HepG2 (cell line): ENCODE results near the gene TRABD. TPM values are rescaled to one million over a fixed set of nuclear protein-coding genes. Genes with fewer than 3 reads are reported as not detected.
A peak's percentile ranks its signal among the peaks of the same experiment; 100 is the strongest.

Experiments used
- ASH2L ChIP-seq: fragments of 300-600, 200-600 bp; sonication (generic); IDR thresholded peaks from 2 replicates; pipeline ENCODE4 v1.7.0; 2017; ENCODE audit warnings: low read depth, mild to moderate bottlenecking, moderate library complexity, mixed read lengths, low read length; ENCODE audit not compliant: insufficient read length
- ATM ChIP-seq: fragments of 450-650 bp; IDR thresholded peaks from 2 replicates; pipeline ENCODE4 v1.7.1; 2017; ENCODE audit warnings: mild to moderate bottlenecking, borderline replicate concordance
- CEBPB ChIP-seq: IDR thresholded peaks from 2 replicates; pipeline ENCODE4 v1.6.1; 2011; ENCODE audit warnings: low read depth, low read length, improper control_type of control experiment, borderline replicate concordance
- FOSL2 ChIP-seq: sonication (generic); formaldehyde crosslinking; IDR thresholded peaks from 2 replicates; pipeline ENCODE4 v1.4.0; 2020; ENCODE audit warnings: missing genetic modification reagents
- FOXP1 ChIP-seq, 2 experiments: fragments of 450-650 bp in 1 of 2; IDR thresholded peaks; 2 replicates each; pipeline ENCODE4 v1.6.1; 2017 to 2018; ENCODE audit warnings: antibody characterized with exemption in 1 of 2
- GATAD1 ChIP-seq: IDR thresholded peaks from 2 replicates; pipeline ENCODE4 v1.6.1; 2016; ENCODE audit warnings: missing genetic modification reagents, missing compliant biosample characterization
- HNF4G ChIP-seq, 2 experiments: sonication (generic) in 1 of 2; formaldehyde crosslinking in 1 of 2; IDR thresholded peaks; 2 replicates each; pipeline versions ENCODE4 v1.4.0 to v1.6.1; 2011 to 2020; ENCODE audit warnings: borderline replicate concordance in 2 of 2, low read depth in 2 of 2, mild to moderate bottlenecking in 2 of 2, low read length in 1 of 2, missing genetic modification reagents in 1 of 2, moderate library complexity in 1 of 2
- IRF2 ChIP-seq: IDR thresholded peaks from 2 replicates; pipeline ENCODE4 v1.6.1; 2018; ENCODE audit warnings: missing genetic modification reagents, missing compliant biosample characterization
- MED1 ChIP-seq: sonication (generic); formaldehyde crosslinking; IDR thresholded peaks from 2 replicates; pipeline ENCODE4 v1.4.0; 2020; ENCODE audit warnings: missing genetic modification reagents
- MEIS2 ChIP-seq: sonication (generic); formaldehyde crosslinking; IDR thresholded peaks from 2 replicates; pipeline ENCODE4 v1.9.0; 2021; ENCODE audit warnings: mild to moderate bottlenecking, missing genetic modification reagents
- NFKBIZ ChIP-seq: IDR thresholded peaks from 2 replicates; pipeline ENCODE4 v1.6.1; 2018; ENCODE audit warnings: missing genetic modification reagents, missing compliant biosample characterization
- NR2F6 ChIP-seq, 2 experiments: IDR thresholded peaks; 2 replicates each; pipeline ENCODE4 v1.6.1; 2016; ENCODE audit warnings: antibody characterized with exemption in 1 of 2, mild to moderate bottlenecking in 1 of 2
- RCOR2 ChIP-seq: IDR thresholded peaks from 2 replicates; pipeline ENCODE4 v1.6.1; 2016; ENCODE audit warnings: missing biosample characterization, missing genetic modification reagents
- REST ChIP-seq, 2 experiments: IDR thresholded peaks; 2 replicates each; pipeline ENCODE4 v1.6.1; 2011 to 2012; ENCODE audit warnings: low read length in 2 of 2, borderline replicate concordance in 1 of 2, low read depth in 1 of 2, mild to moderate bottlenecking in 1 of 2, moderate library complexity in 1 of 2
- ZGPAT ChIP-seq: IDR thresholded peaks from 2 replicates; pipeline ENCODE4 v1.6.1; 2016; ENCODE audit warnings: mild to moderate bottlenecking
- ZNF263 ChIP-seq: sonication (generic); formaldehyde crosslinking; IDR thresholded peaks from 2 replicates; pipeline ENCODE4 v1.4.0; 2020; ENCODE audit warnings: missing genetic modification reagents
- ZNF331 ChIP-seq: sonication (generic); formaldehyde crosslinking; IDR thresholded peaks from 2 replicates; pipeline ENCODE4 v1.4.0; 2020; ENCODE audit warnings: missing genetic modification reagents
- ZNF768 ChIP-seq: sonication (generic); formaldehyde crosslinking; IDR thresholded peaks from 2 replicates; pipeline ENCODE4 v1.4.0; 2020; ENCODE audit warnings: missing genetic modification reagents
- polyA plus RNA-seq, 8 experiments: library from polyadenylated mRNA; depleted of rRNA in 3 of 8; stranded (reverse) in 7 of 8; unstranded in 1 of 8; fragments of >200 nt; fragmentation: Illumina TruSeq in 4 of 8; extraction: Trizol in 4 of 8; gene quantifications; 2 replicates each; pipeline versions ENCODE4 v1.2.1 to v1.2.3, GENCODE V29; 2011 to 2016; ENCODE audit warnings: low read depth in 4 of 8, missing spikeins in 1 of 8, mixed read lengths in 1 of 8; ENCODE audit not compliant: insufficient read depth in 1 of 8
- total RNA-seq, 5 experiments: library from RNA; depleted of rRNA; stranded (reverse); fragments of >200 nt; fragmentation: Illumina TruSeq; extraction: Trizol; gene quantifications; 2 replicates each; pipeline ENCODE4 v1.2.3, GENCODE V29; 2016; ENCODE audit warnings: low read depth in 1 of 5
- TF ChIP-seq, protein P1 (sequence below): sonication (generic); formaldehyde crosslinking; IDR thresholded peaks from 2 replicates; pipeline ENCODE4 v1.4.0; 2020; ENCODE audit warnings: missing genetic modification reagents
- TF ChIP-seq, protein P2 (sequence below): sonication (generic); formaldehyde crosslinking; IDR thresholded peaks from 2 replicates; pipeline ENCODE4 v1.5.0; 2020; ENCODE audit warnings: mild to moderate bottlenecking, missing genetic modification reagents
- TF ChIP-seq, protein P3 (sequence below): sonication (generic); formaldehyde crosslinking; IDR thresholded peaks from 2 replicates; pipeline ENCODE4 v1.4.0; 2020; ENCODE audit warnings: missing genetic modification reagents, mild to moderate bottlenecking, borderline replicate concordance

The TRABD gene
- total and polyA plus RNA-seq, 2 of the 13 experiments (the other 11 are each of a cell fraction or from before 2014, with no cell fraction given) = 21.5 to 28.9 TPM

DNA sequence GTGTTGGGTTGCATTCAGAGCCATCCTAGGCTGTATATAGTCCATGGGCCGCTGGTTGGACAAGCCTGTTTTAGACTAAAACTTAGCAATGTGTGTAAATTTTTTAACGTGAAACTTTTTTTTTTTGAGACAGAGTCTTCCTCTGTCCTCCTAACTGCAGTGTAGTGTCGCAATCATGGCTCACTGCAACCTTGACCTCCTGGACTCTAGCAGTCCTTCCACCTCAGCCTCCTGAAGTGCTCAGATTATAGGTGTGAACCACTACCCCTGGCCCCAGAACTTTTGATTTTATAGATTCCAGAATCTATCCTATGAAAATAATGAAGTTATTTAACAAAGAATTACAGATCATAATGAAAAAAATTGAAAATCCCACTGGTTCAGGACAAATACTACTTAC lies 45.1 kb upstream of the TRABD start (continued):
- TF ChIP-seq, protein P1, sequence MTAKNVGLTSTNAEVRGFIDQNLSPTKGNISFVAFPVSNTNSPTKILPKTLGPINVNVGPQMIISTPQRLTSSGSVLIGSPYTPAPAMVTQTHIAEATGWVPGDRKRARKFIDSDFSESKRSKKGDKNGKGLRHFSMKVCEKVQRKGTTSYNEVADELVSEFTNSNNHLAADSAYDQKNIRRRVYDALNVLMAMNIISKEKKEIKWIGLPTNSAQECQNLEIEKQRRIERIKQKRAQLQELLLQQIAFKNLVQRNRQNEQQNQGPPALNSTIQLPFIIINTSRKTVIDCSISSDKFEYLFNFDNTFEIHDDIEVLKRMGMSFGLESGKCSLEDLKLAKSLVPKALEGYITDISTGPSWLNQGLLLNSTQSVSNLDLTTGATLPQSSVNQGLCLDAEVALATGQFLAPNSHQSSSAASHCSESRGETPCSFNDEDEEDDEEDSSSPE = no peak
- TF ChIP-seq REST (IDR thresholded peaks at IDR 0.05; ENCODE audit: borderline replicate concordance in 1 of 2, low read depth in 1 of 2, low read length in 2 of 2) (no peak), NFKBIZ (CRISPR knock-in tag) (no peak), ZGPAT (CRISPR knock-in tag) (peak; percentile 32; the same call in 1 of the 2 replicates), MEIS2 (0 out of 2 replicates have a peak, but pooled peaks have one; percentile 43), GATAD1 (peak; percentile 26; the same call in 1 of the 2 replicates), RCOR2 (CRISPR knock-in tag) (peak; percentile 54; the same call in 1 of the 2 replicates), ZNF331 (CRISPR knock-in tag) (0 out of 2 replicates have a peak, but pooled peaks have one; percentile 30), MED1 (CRISPR knock-in tag) (peak; percentile 65), ASH2L (peak; percentile 25), ATM (no peak), ZNF768 (CRISPR knock-in tag) (no peak), ZNF263 (CRISPR knock-in tag) (peak; percentile 73), FOXP1 (IDR thresholded peaks at IDR 0.05) (no peak), FOXP1 (CRISPR knock-in tag; IDR thresholded peaks at IDR 0.05) (peak; percentile 54; the same call in 1 of the 2 replicates), CEBPB (peak; percentile 96), NR2F6 (IDR thresholded peaks at IDR 0.05) (peak; percentile 84), NR2F6 (CRISPR knock-in tag; IDR thresholded peaks at IDR 0.05) (peak; percentile 92), FOSL2 (peak; percentile 66), IRF2 (no peak), HNF4G (IDR thresholded peaks at IDR 0.05; ENCODE audit: borderline replicate concordance, low read depth, low read length) (peak; percentile 80; the same call in 1 of the 2 replicates), HNF4G (CRISPR knock-in tag; IDR thresholded peaks at IDR 0.05; ENCODE audit: borderline replicate concordance, low read depth) (no peak)
- TF ChIP-seq, protein P2, sequence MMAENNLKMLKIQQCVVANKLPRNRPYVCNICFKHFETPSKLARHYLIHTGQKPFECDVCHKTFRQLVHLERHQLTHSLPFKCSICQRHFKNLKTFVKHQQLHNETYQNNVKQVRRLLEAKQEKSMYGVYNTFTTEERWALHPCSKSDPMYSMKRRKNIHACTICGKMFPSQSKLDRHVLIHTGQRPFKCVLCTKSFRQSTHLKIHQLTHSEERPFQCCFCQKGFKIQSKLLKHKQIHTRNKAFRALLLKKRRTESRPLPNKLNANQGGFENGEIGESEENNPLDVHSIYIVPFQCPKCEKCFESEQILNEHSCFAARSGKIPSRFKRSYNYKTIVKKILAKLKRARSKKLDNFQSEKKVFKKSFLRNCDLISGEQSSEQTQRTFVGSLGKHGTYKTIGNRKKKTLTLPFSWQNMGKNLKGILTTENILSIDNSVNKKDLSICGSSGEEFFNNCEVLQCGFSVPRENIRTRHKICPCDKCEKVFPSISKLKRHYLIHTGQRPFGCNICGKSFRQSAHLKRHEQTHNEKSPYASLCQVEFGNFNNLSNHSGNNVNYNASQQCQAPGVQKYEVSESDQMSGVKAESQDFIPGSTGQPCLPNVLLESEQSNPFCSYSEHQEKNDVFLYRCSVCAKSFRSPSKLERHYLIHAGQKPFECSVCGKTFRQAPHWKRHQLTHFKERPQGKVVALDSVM = peak; percentile 71
- TF ChIP-seq, protein P3, sequence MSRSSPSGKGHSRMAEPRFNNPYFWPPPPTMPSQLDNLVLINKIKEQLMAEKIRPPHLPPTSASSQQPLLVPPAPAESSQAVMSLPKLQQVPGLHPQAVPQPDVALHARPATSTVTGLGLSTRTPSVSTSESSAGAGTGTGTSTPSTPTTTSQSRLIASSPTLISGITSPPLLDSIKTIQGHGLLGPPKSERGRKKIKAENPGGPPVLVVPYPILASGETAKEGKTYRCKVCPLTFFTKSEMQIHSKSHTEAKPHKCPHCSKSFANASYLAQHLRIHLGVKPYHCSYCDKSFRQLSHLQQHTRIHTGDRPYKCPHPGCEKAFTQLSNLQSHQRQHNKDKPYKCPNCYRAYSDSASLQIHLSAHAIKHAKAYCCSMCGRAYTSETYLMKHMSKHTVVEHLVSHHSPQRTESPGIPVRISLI = peak; percentile 91
